ENCODE data around the gene PHACTR1. TPM values are rescaled to one million over a fixed set of nuclear protein-coding genes. Genes with fewer than 3 reads are reported as not detected.

PHACTR1 gene
- total and polyA plus RNA-seq, 2 of the 4 experiments (the other 2 are of a cell fraction) = not detected

GRCh38 chr6:13290335-13290734 is 573.8 kb downstream of the PHACTR1 start:
- Histone ChIP-seq H2AK5ac (ENCODE audit: low read depth, low read length) (no peak overlapping the region), H3K9ac (ENCODE audit: low read depth, low read length) (no peak overlapping the region), H3K9me3 (ENCODE audit: control insufficient read depth, insufficient read depth, low read length) (peaks cover 4% of the 10 kb centered on the region; the same call in 1 of the 2 replicates), H3K27me3 (ENCODE audit: control insufficient read depth, insufficient read depth, low read length) (no peaks in the 10 kb centered on the region), H3K4me3 (ENCODE audit: insufficient read depth, low read depth, low read length) (no peak overlapping the region), H4K8ac (ENCODE audit: low read depth in 2 of 2, low read length in 2 of 2) (no peak overlapping the region), H4K5ac (ENCODE audit: low read depth, low read length) (no peak overlapping the region), H2AK9ac (replicated peaks; ENCODE audit: low read depth, low read length, poor library complexity) (no peak overlapping the region), H3K36me3 (ENCODE audit: control insufficient read depth, insufficient read depth, low read length) (peaks cover 19% of the 10 kb centered on the region), H3K4me2 (ENCODE audit: low read depth, low read length) (no peak overlapping the region), H4K91ac (ENCODE audit: insufficient read depth, low read depth, low read length) (no peak overlapping the region), H4K20me1 (ENCODE audit: insufficient read depth, low read length) (no peaks in the 10 kb centered on the region), H2AFZ (replicated peaks; ENCODE audit: low read length, poor library complexity) (no peak overlapping the region), H2BK15ac (ENCODE audit: low read depth, low read length) (no peak overlapping the region), H3K56ac (ENCODE audit: extremely low read depth, insufficient read depth, low read length) (no peak overlapping the region), H3K23ac (ENCODE audit: low read depth, low read length) (no peak overlapping the region), H2BK20ac (ENCODE audit: low read depth, low read length) (no peak overlapping the region), H3K14ac (replicated peaks; ENCODE audit: low read depth, low read length) (no peak overlapping the region), H2BK120ac (ENCODE audit: low read depth, low read length) (no peak overlapping the region), H3K79me1 (ENCODE audit: low read depth in 1 of 2, low read length in 2 of 2) (no peaks in the 10 kb centered on the region), H3K4ac (ENCODE audit: low read depth, low read length) (no peak overlapping the region), H3K27ac (ENCODE audit: insufficient read depth, low read length) (no peak overlapping the region), H3K4me1 (ENCODE audit: control insufficient read depth, insufficient read depth, low read length) (no peaks in the 10 kb centered on the region), H3K9me1 (ENCODE audit: insufficient read depth, low read length) (peaks cover 3% of the 10 kb centered on the region; the same call in 1 of the 2 replicates), H3K18ac (ENCODE audit: low read depth, low read length) (no peak overlapping the region), H2BK5ac (ENCODE audit: low read depth, low read length, poor library complexity, severe bottlenecking) (no peak overlapping the region)
- intact Hi-C loops (cut with micrococcal nuclease) = no loop called here
- dilution Hi-C loops (cut with HindIII; ENCODE audit: low sequenced_read_pairs, unreplicated experiment) = no loop called here
- in situ Hi-C loops (cut with MboI; ENCODE audit: low sequenced_read_pairs) = no loop called here
- ChIA-PET CTCF (interaction anchor here (1.6 kb wide), 1 partner anchor 8 kb away, joined by 3 read pairs; no protein-coding TSS in a partner anchor), POLR2A (ENCODE audit: unreplicated experiment) (no interaction called here)
- BruUV-seq (replicated peaks) = no TSS peak
- TF ChIP-seq POLR2A (IDR thresholded peaks at IDR 0.05; ENCODE audit: low read depth, low read length) (no peak), FOS (IDR thresholded peaks at IDR 0.05; ENCODE audit: low read depth, low read length) (no peak), MAZ (IDR thresholded peaks at IDR 0.05; ENCODE audit: borderline replicate concordance, low read depth, low read length) (no peak), SMC3 (IDR thresholded peaks at IDR 0.05; ENCODE audit: low read depth, low read length) (no peak), RCOR1 (IDR thresholded peaks at IDR 0.05; ENCODE audit: insufficient replicate concordance, low read length) (no peak), MXI1 (IDR thresholded peaks at IDR 0.05; ENCODE audit: borderline replicate concordance, low read depth, low read length) (no peak), RAD21 (IDR thresholded peaks at IDR 0.05; ENCODE audit: low read length) (no peak), CHD1 (IDR thresholded peaks at IDR 0.05; ENCODE audit: low read depth, low read length) (no peak), RFX5 (IDR thresholded peaks at IDR 0.05; ENCODE audit: low read depth, low read length) (no peak), NFE2L2 (IDR thresholded peaks at IDR 0.05; ENCODE audit: low read depth, low read length) (no peak), CTCF (conservative IDR thresholded peaks at IDR 0.05; ENCODE audit: low read depth, low read length) (no peak), USF2 (IDR thresholded peaks at IDR 0.05; ENCODE audit: low read depth, low read length) (no peak), ELK1 (IDR thresholded peaks at IDR 0.05; ENCODE audit: borderline replicate concordance, low read depth, low read length) (no peak), MAFK (IDR thresholded peaks at IDR 0.05; ENCODE audit: low read depth, low read length) (no peak), BHLHE40 (IDR thresholded peaks at IDR 0.05; ENCODE audit: low read depth, low read length) (no peak), CEBPB (IDR thresholded peaks at IDR 0.05; ENCODE audit: low read depth, low read length) (no peak)
- ATAC-seq (ENCODE audit: low read depth) (no peak), DNase-seq (no peak)
- WGBS, 2 experiments (ENCODE audit: extremely low coverage in 2 of 2, insufficient read length in 1 of 2) = no CpG with 5 or more reads among the region's 2 CpGs
